ENCODE data around the gene TTLL12. TPM values are rescaled to one million over a fixed set of nuclear protein-coding genes. Genes with fewer than 3 reads are reported as not detected.

TTLL12 gene
- total and polyA plus RNA-seq, 2 experiments from 2014 or later: 46.7 to 147 TPM

DNA sequence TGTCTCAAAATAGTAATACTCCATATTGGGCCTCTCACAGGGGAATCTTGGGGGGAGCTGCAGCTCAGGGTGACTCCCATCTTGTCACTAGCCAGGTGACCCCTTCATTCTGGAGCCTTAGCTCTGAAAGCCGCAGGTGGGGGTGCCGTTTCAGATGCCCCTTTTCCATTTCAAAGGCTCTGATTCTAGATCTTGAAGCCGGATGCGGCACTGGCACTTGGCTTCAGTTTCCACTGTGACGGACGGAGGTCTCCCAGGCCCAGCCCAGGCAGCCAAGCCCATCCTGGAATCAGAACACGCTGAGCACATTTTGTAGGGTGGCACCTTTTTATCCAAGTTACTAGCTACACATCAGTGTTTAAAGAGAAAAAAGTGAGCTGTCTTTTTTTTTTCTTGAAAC, 70.0 kb downstream of the TTLL12 start:
- no peak overlapping the region for H3K27ac Mint-ChIP-seq
- Histone ChIP-seq H3K4me3 (no peak overlapping the region), H4K20me1 (replicated peaks; ENCODE audit: insufficient read depth) (no peaks in the 10 kb centered on the region), H3K27ac (ENCODE audit: low read depth) (no peak overlapping the region), H3F3A (replicated peaks; ENCODE audit: low read depth) (0 out of 2 replicates have a peak, but pooled peaks cover 1% of the 10 kb centered on the region), H3K79me2 (replicated peaks; ENCODE audit: insufficient read depth) (no peaks in the 10 kb centered on the region), H3K4me1 (ENCODE audit: insufficient read depth) (no peaks in the 10 kb centered on the region; the same call in 1 of the 2 replicates), H3K9me2 (ENCODE audit: insufficient read depth) (no peaks in the 10 kb centered on the region), H3K4me2 (no peak overlapping the region), H3K36me3 (ENCODE audit: insufficient read depth) (no peaks in the 10 kb centered on the region), H2AFZ (no peak overlapping the region), H3K27me3 (ENCODE audit: insufficient read depth) (peaks cover 15% of the 10 kb centered on the region)
- TF ChIP-seq STAT1 (IDR thresholded peaks at IDR 0.05; ENCODE audit: unreplicated experiment) (no peak), NANOG (IDR thresholded peaks at IDR 0.05; ENCODE audit: borderline replicate concordance) (no peak), CREB1 (CRISPR knock-in tag; IDR thresholded peaks at IDR 0.05; ENCODE audit: low read depth) (no peak), EZH2phosphoT487 (IDR thresholded peaks at IDR 0.05; ENCODE audit: unreplicated experiment) (no peak), ZNF331 (CRISPR knock-in tag; IDR thresholded peaks at IDR 0.05; ENCODE audit: low read depth) (no peak), POLR2AphosphoS5 (IDR thresholded peaks at IDR 0.05; ENCODE audit: low read depth) (no peak), ZNF114 (CRISPR knock-in tag; IDR thresholded peaks at IDR 0.05) (no peak), REST (IDR thresholded peaks at IDR 0.05; ENCODE audit: unreplicated experiment) (no peak), ETS1 (IDR thresholded peaks at IDR 0.05) (no peak), ZNF462 (CRISPR knock-in tag; IDR thresholded peaks at IDR 0.05) (no peak), CTCF (conservative IDR thresholded peaks at IDR 0.05; ENCODE audit: low read depth in 2 of 2) (no peak), JUNB (IDR thresholded peaks at IDR 0.05; ENCODE audit: unreplicated experiment) (no peak), EZH2 (IDR thresholded peaks at IDR 0.05; ENCODE audit: low read depth, unreplicated experiment) (no peak)
- H3K27me3 Mint-ChIP-seq (ENCODE audit: insufficient read depth, low read depth, poor library complexity): peaks cover 18% of the 10 kb centered on the region
- H3K9me3 Mint-ChIP-seq: no peaks in the 10 kb centered on the region; the same call in 2 of the 3 replicates
- no peak for DNase-seq (ENCODE audit: low spot score)
- no peak overlapping the region for H3K4me3 Mint-ChIP-seq
- H3K4me1 Mint-ChIP-seq: peaks cover 7% of the 10 kb centered on the region; the same call in 2 of the 3 replicates
- H3K36me3 Mint-ChIP-seq (ENCODE audit: low read depth): no peaks in the 10 kb centered on the region
- no peak for ATAC-seq

Measured in GM23338 (cell line).